Vagina (tissue), 2 donors: ENCODE data around the gene CAMKMT.

Source experiments
- CTCF ChIP-seq, 3 experiments: fragments of 450-650 bp in 2 of 3; fragments of 200-600 bp in 1 of 3; sonication (generic) in 1 of 3; IDR thresholded peaks; one replicate each; pipeline ENCODE4 v1.5.1; 2017 to 2019; ENCODE audit warnings: antibody characterized with exemption in 3 of 3, mild to moderate bottlenecking in 2 of 3, moderate library complexity in 2 of 3
- POLR2A ChIP-seq, 2 donors: fragments of 450-650 bp; IDR thresholded peaks; one replicate each; pipeline ENCODE4 v1.6.1; 2017; ENCODE audit warnings: antibody characterized with exemption in 2 of 2, mild to moderate bottlenecking in 2 of 2, moderate library complexity in 2 of 2
- POLR2AphosphoS5 ChIP-seq, 2 donors: sonication (generic); formaldehyde crosslinking; IDR thresholded peaks; one replicate each; pipeline ENCODE4 v1.9.0; 2017; ENCODE audit warnings: antibody characterized with exemption in 2 of 2, mild to moderate bottlenecking in 2 of 2, low read depth in 1 of 2; ENCODE audit not compliant: insufficient read depth in 1 of 2

- TF ChIP-seq POLR2A (IDR thresholded peaks at IDR 0.05) (no peak), CTCF (IDR thresholded peaks at IDR 0.05) (no peak), POLR2AphosphoS5 (IDR thresholded peaks at IDR 0.05; ENCODE audit: insufficient read depth in 1 of 2, low read depth in 1 of 2) (no peak)
These were observed 180.8 kb downstream of the CAMKMT start for GRCh38 chr2:44542520-44542919.
